Measurements from ENCODE around the gene EPB41.
A peak's percentile ranks its signal among the peaks of the same experiment; 100 is the strongest.

EPB41 gene

DNA sequence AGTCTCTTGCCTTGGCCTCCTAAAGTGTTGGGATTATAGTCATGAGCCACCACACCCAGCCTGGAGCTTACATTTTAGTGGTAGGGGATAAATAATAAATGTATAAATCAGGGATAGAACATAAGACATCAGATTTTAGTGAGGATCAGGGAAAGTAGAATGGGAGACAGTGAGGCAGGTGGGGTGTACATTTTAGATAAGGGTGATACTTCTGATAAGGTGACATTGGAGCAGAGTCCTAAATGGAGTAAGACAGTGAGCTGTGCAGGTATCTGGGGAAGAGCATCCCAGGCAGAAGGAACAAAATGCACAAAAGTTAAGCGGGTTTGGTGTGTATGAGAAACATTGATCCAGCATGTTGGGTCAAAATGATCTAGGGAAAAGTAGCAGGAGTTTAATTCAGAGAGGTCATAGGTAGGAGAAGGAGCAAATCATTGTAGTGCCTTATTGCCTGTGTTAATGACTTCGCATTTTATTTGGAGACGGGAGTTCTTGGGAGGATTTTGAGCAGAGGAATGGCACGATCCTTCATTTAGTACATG, 11.1 kb downstream of the EPB41 start:
- DNase-seq (ENCODE audit: low spot score), result no peak
- in situ Hi-C loops (cut with MboI; ENCODE audit: low sequenced_read_pairs, unreplicated experiment), result no loop called here
- TF ChIP-seq, protein P1, sequence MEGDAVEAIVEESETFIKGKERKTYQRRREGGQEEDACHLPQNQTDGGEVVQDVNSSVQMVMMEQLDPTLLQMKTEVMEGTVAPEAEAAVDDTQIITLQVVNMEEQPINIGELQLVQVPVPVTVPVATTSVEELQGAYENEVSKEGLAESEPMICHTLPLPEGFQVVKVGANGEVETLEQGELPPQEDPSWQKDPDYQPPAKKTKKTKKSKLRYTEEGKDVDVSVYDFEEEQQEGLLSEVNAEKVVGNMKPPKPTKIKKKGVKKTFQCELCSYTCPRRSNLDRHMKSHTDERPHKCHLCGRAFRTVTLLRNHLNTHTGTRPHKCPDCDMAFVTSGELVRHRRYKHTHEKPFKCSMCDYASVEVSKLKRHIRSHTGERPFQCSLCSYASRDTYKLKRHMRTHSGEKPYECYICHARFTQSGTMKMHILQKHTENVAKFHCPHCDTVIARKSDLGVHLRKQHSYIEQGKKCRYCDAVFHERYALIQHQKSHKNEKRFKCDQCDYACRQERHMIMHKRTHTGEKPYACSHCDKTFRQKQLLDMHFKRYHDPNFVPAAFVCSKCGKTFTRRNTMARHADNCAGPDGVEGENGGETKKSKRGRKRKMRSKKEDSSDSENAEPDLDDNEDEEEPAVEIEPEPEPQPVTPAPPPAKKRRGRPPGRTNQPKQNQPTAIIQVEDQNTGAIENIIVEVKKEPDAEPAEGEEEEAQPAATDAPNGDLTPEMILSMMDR (IDR thresholded peaks at IDR 0.05; ENCODE audit: borderline replicate concordance, control extremely low read depth, extremely low read depth, insufficient read depth, missing control alignments), result no peak

DNA sequence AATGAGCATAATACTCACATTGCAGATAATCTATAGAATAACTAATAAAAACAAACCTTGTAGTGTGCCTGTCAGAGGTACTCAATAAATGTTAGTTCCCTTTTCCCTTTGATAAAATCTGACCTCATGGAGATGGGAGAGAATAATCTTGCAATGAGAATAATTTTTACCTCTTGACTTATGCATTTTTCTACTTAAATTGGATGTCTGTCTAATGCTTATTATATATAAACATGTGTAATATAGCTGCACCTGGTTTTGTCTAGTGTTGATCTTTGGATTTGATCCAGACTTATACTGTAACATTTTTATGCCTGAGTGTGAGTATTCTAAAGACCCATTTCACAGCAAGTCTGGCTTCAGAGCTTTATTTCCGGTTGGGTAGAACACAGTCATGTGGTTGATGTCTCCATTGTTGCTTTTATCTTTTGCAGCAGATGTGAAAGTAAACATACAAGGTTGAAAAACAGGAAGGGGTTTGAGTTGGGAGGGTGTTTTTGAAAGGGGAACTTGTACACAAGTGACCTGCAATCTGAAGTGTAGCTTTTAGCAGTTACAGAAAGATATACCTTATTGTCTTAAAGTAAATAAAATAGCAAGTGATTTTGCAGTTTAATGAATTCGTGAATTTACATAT, 12.4 kb downstream of the EPB41 start:
- TF ChIP-seq, protein P1 (IDR thresholded peaks at IDR 0.05; ENCODE audit: borderline replicate concordance, control extremely low read depth, extremely low read depth, insufficient read depth, missing control alignments), result no peak
- in situ Hi-C loops (cut with MboI; ENCODE audit: low sequenced_read_pairs, unreplicated experiment), result no loop called here
- DNase-seq (ENCODE audit: low spot score), result peak; percentile 75

DNA sequence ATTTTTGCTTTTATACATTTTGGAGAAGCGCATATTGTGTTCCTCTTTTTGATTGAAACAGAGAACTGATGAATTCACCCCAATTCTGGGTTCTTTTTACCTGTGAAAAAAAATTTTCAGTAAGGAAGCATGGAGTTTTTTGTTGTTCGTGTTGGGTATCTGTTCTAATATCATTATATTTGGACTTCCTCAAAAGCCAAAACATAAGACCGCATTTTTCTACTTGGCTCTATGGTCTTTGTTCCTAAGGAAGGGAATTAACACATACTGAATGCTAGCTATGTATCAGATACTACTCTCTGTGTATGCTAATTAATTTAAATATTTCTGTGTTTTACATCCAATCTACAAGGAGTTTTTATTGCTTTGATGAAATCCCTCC, 12.9 kb downstream of the EPB41 start:
- TF ChIP-seq, protein P1 (IDR thresholded peaks at IDR 0.05; ENCODE audit: borderline replicate concordance, control extremely low read depth, extremely low read depth, insufficient read depth, missing control alignments), result no peak
- DNase-seq (ENCODE audit: low spot score), result no peak
- in situ Hi-C loops (cut with MboI; ENCODE audit: low sequenced_read_pairs, unreplicated experiment), result no loop called here

DNA sequence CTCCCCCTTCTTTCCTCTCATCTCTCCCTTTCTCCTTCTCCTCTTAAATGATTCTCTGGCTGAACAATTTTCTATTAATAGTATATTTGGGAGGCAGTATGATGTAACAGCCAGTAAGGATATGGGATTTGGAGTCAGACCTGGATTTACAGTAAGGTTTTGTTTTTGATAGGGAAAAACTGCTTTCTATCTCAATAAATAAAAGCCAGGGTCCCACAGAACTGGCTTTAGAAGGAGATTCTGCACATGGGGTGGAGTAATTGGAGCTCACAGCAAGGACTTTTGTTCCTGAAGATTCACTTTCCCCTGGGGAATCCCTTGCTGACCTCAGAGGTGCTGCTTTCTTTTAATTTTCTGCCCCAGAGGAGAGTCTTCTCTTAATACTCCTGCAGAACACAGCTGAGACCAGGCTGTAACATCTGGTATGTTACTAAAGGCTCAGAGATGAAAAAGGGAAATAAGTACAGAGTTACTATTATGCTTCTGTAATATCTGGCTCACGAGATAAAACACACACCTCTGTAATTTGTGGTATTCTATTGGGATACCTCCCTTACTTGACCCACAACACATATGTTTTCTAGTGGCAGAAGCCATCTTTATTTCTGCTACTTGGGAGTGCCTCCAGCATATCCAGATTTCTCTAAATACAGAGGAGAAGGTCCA, 13.4 kb downstream of the EPB41 start:
- TF ChIP-seq, protein P1 (IDR thresholded peaks at IDR 0.05; ENCODE audit: borderline replicate concordance, control extremely low read depth, extremely low read depth, insufficient read depth, missing control alignments), result no peak
- in situ Hi-C loops (cut with MboI; ENCODE audit: low sequenced_read_pairs, unreplicated experiment), result no loop called here
- no peak for DNase-seq (ENCODE audit: low spot score)

DNA sequence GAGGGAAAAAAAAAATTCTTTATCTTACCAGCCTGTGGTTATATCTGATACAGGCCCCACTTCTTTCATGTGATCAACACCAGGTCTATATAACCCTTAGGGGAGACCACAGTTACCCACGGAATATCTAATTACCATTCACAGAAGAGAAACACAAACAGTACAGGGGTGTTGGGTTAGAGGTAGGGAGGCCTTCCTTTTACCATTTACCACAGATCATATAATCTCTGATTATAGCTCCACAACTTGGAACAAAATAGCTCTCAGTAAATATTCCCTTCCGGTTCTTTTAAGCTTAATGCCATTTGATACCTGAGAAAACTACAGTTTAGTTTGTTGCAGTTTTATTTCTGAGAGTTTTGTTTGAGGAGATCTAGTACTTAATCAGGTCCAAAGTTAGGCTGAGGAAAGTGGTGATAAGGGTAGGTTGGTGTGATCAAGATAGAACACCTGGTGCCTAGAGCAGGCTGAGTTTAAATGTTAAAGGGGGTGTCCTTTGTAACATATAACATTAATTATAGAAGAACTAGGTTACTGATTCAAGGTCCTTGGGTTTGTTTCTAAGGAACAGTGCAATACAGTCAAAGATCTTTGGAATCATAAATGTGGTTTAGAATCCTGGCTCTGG, 14.1 kb downstream of the EPB41 start:
- in situ Hi-C loops (cut with MboI; ENCODE audit: low sequenced_read_pairs, unreplicated experiment), result no loop called here
- TF ChIP-seq, protein P1 (IDR thresholded peaks at IDR 0.05; ENCODE audit: borderline replicate concordance, control extremely low read depth, extremely low read depth, insufficient read depth, missing control alignments), result no peak
- no peak for DNase-seq (ENCODE audit: low spot score)

DNA sequence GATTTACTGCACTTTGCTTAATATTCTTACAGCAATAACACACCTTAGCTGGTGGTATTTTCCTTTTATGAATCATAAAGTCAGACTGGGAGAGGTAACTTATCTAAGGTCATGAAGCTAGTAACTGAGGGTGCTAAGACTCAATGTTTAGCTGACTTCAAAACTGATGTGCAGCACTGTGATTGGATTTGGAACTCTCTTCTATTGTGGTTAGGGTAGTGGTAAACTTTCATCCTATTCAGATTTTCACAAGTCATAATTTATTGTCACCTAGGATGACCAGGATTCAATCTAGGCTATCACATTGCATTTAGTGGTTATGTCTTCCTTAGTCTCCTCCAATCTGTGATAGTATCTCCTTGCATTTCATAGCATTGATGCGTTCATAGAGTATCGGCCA, 18.9 kb downstream of the EPB41 start:
- in situ Hi-C loops (cut with MboI; ENCODE audit: low sequenced_read_pairs, unreplicated experiment), result no loop called here
- TF ChIP-seq, protein P1 (IDR thresholded peaks at IDR 0.05; ENCODE audit: borderline replicate concordance, control extremely low read depth, extremely low read depth, insufficient read depth, missing control alignments), result no peak
- no peak for DNase-seq (ENCODE audit: low spot score)

Data from GM13976 (cell line).